Embryonic facial prominence (tissue), 1 donor: Measurements from ENCODE around the gene UBASH3B.

Experiments
- DNase-seq: peaks from one replicate; pipeline ENCODE4 v3.0.0-alpha.2; 2016; ENCODE audit errors: extremely low spot score

UBASH3B gene

GRCh38 chr11:122647736-122648275, 7.7 kb upstream of the UBASH3B start:
- no peak for DNase-seq

- no peak for DNase-seq
Measured at GRCh38 chr11:122649116-122649515, 6.4 kb upstream of the UBASH3B start.

- DNase-seq, result no peak
Measured at GRCh38 chr11:122650619-122651018, 4.9 kb upstream of the UBASH3B start.

- DNase-seq, result no peak
Measured at GRCh38 chr11:122652495-122652894, 3.0 kb upstream of the UBASH3B start.

- no peak for DNase-seq
Measured at GRCh38 chr11:122653916-122654585, 1.5 kb upstream of the UBASH3B start.

GRCh38 chr11:122656073-122656630, 630 bp downstream of the UBASH3B start:
- DNase-seq, result no peak

DNA sequence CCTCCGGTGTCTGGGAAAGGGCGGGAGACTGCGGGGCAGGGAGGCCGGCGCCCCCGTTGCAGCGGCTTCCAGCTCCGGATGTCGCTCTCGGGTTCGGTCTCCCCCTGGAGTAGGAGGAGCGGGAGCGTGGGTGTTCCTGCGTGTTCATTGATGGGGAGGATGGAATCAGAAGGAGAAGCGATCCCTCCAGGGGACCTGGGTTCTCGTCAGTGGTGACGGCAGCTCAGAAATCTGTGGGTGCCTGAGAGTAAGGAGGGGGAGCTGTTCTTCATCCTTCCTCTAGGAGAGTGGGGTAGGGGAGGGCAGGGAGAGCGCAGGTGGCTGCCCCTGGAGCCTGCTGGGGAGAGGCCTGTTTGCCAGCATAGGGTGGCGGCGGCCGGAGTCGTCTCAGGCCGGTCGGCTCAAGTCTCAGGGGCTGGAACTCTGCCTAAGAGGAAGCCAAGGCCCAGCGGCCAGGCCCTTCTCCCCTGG, 1.1 kb downstream of the UBASH3B start:
- no peak for DNase-seq

DNA sequence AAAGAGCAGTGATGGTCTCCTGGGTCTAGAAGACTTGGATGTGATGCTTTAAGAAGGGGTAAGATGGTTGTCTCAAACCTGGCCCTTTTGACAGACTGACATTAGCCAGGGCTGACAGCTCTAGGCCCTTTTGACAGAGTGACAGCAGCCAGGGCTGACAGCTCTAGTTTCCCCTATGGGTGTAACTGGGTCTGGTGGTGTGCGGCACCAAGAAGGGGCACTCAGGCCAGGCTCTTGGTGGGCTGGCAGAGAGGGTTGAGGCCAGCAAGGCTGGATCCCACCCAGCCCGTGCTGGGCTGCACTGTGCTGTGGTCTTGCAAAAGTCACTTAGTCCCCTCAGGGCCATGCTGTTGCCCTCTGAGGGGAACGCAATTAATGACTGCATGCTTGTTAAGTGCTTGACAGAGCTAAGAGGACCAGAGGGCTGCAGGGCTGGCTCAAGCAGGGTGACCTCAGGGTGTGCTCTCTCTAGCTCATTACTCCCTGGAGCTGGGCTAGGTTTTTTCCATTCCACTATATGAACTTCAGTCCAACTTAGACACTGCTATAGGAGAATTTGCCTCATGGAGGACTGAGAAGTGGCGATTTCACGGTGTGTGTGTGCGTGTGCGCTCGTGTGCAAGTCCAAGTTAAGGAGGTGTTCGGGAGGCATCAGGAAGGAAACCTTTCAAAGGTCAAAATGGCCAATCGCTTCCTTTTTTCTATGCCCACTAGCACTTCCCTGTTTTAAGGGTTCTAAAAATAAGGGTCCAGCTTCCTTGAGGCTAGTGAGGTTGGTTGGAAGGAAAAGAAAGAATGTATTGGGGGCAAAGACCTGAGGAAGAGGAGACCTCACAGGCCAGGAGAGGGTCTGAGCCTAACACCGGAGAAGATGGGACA, 4.4 kb downstream of the UBASH3B start:
- DNase-seq, result no peak

DNA sequence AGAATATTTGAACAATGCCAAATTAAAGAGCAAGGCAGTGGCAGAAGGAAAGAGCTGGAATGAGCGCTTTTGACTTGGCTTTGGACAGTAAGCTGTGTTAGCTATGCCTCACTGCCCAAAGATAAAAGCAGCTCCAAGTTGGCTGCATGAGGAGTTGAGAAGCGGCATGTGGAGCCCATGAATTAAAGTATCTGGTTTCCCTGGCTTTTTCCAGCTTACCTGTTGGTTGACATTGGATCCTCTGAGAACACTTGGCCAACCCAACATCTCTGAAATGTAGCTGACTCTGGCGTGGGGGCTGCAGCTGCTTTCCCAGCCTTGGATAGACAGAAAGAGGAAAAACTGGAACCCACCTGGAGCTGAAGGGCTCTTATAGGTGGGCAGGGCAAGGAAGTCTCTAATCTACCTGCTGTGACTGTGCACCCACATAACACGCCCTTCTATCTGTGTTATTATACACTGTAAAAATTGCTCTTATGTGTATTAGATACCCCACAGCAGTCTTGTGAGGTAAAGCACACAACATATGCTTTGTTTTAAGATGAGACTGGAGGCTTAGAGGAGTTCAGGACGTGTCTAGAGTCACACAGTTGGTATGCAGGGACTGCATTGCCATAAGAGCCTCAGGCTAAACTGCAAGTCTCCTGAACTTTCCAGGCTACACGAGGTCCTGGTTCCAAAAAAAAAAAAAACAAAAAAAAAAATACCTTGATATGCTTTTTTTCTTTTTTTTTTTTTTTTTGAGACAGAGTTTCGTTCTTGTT, 5.8 kb downstream of the UBASH3B start:
- DNase-seq, result no peak

DNA sequence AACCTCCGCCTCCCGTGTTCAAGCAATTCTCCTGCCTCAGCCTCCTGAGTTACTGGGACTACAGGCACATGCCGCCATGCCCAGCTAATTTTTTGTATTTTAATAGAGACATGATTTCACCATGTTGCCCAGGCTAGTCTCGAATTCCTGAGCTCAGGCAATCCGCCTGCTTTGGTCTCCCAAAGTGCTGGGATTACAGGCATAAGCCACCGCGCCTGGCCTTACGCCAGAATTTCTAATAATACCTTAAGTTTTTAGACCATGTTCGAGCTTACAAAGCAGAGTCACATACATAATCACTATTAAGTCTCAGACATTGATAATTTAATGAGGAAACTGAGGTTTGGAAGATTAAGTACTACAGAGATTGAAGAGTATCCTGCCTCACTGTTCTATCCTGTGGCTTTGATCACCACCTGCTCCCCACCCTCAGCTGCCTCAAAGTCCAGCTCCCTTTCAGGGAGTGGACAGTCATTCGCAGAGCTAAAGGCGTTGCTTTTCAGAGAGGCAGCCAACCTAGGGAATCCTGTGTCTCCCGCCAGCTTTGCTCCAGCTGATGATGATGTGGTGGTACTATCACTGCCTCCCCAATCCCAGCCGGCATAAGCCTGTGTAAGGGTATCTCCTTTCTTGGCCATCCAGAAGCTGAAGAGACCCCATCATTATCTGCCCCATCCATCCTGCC, 7.7 kb downstream of the UBASH3B start:
- DNase-seq, result no peak

DNA sequence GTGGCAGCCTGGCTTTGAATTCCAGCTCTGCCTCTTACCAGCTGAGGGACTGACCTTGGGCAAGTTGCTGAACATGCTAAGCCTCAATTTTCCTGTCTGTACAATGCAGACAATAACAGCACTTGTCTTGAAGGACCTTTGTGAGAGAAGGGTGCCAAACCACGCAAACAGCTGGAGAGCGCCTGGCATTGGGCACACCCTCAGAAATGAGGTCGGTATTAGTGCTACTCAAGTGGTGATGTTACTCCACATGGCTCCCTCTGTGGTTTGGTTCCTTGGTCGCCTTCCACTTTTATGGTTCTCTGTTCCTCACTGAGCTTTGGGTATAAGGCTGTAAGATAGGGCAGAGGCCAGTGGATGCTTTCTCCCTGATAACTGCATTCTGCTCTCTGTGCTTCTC, 8.2 kb downstream of the UBASH3B start:
- no peak for DNase-seq

GRCh38 chr11:122664188-122664587, 8.7 kb downstream of the UBASH3B start:
- DNase-seq, result no peak

DNA sequence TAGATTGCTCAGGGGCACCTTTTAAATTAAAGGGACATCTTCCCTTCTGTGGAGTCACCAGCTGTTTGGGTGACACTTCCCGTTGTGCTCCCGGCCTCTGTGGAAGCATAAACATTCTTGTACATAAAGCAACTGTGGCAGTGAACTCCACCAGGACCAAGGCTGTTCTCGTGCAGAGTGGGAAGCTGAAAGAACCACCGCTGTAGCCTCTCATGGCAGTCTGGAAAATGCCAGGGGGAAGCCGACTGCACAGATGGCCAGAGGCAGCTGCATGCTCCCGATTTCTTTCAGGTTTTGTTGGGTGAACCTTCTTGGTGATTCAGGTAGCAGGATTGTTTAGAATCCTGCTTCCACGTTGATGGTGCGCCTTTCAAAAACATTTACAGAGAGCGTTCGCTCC, 10.3 kb downstream of the UBASH3B start:
- no peak for DNase-seq

DNA sequence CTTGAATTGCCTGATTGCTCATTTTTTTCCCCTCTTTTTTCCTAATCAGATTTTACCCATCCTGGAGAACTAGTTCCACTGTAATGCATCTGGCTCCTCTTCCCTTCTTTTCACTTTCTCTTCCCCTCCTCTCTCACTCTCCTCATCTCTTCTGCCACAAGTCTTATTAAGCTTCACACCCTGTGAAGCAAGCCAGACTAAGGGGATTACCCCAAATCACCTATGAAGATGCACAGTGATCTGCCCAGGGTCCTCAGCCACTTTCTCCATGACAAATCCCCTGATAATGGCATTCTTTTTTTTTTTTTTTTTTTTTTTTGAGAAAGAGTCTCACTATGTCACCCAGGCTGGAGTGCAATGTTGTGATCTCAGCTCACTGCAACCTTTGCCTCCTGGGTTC, 11.2 kb downstream of the UBASH3B start:
- no peak for DNase-seq

- no peak for DNase-seq
Measured at GRCh38 chr11:122668562-122669090, 13.1 kb downstream of the UBASH3B start.

DNA sequence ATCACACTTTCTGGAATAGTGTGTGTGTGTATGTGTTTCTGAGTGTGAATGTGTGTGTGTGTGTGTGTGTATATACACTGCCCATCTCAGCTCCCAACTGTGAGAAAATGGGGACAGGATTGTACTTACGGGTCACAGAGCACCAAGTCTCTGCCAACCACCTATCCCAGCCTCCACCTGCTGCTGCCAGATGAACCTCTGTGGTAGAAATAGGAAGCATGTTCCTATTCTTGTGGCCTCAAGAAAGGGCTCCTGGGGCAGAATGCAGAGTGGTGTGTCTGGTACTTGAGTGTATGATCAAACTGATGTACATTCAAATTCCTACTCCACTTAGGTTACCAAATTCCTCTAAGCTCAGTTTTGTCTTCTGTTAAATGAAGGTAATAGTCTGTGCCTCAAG, 14.6 kb downstream of the UBASH3B start:
- DNase-seq, result no peak

- DNase-seq, result no peak
Measured at GRCh38 chr11:122671400-122671891, 15.9 kb downstream of the UBASH3B start.

DNA sequence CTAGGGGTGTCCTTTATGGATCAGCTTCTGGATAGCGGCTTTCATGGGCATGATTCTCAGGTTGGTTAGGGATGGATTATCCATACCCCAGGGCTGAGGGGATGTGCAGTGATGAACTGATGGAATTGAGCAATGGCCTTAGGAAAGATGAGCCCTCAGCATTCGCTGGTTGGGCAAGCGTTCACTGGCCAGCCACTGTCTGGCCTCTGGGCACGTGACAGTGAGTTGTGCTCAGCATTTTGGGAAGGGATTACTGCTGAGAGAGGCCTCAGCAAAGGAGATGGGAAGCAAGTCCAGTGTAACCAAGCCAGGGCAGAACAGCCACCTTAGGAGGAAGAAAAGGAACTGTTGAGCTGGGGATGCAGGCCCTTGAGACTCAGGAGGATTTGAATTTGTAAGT, 17.4 kb downstream of the UBASH3B start:
- no peak for DNase-seq

- no peak for DNase-seq
Measured at GRCh38 chr11:122673701-122674100, 18.2 kb downstream of the UBASH3B start.

- no peak for DNase-seq
Measured at GRCh38 chr11:122676638-122677037, 21.1 kb downstream of the UBASH3B start.

DNA sequence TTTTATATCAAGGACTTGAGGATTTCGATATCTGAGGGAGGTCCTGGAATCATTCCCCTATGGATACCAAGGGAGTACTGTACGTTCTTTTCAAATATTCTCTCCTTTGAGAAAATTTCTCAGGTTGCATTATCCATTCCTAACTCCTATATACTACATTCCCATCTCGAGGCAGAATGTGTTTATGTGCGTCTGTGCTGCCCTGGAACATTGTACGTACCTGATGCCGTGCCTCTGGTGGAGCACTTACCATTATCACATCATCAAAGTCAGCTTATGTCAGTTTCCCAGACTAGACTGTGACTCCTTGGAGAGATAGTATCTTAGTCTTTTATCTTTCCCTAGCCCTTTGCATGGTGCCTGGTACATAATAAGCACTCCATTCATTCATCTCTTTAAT, 21.7 kb downstream of the UBASH3B start:
- DNase-seq, result no peak
